ENCODE results near the gene P2RY13. TPM values are rescaled to one million over a fixed set of nuclear protein-coding genes. Genes with fewer than 3 reads are reported as not detected.

P2RY13 gene
- total and polyA plus RNA-seq, 2 donors (not counting 1 experiment from before 2014, with no cell fraction given), result 0.92 to 1.0 TPM

DNA sequence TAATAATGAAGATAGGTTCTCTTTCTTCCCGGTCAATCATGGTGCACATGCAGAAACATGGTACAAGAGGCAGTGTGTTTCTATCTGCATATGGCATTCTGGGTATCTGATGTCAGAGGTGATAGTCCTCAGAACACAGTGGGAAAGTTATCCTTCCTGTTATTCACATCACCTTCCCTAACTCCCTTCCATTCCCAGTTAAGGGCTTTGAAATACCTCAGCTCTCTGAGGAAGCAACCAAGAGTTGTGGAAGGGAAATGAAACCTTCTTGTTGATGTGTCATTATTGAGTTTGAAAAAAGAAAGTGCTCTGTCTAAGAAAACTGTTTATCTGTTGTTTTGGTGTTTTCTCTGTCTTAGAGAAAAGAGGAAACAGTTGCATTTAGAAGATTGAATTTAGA lies 21.9 kb upstream of the P2RY13 start:
- Histone ChIP-seq H3K27me3 (replicated peaks in 1 of 4; ENCODE audit: control extremely low read depth in 1 of 4, control insufficient read depth in 3 of 4, insufficient read depth in 4 of 4, low read length in 3 of 4) (no peaks in the 10 kb centered on the region), H4K20me1 (ENCODE audit: control insufficient read depth, insufficient read depth, low read length, poor library complexity, severe bottlenecking) (no peaks in the 10 kb centered on the region), H3K36me3 (replicated peaks in 1 of 2; ENCODE audit: control extremely low read depth in 1 of 2, control insufficient read depth in 1 of 2, extremely low read depth in 1 of 2, insufficient read depth in 2 of 2, low read length in 1 of 2) (no peaks in the 10 kb centered on the region), H3K9ac (ENCODE audit: low read length) (no peak overlapping the region), H2AFZ (ENCODE audit: insufficient read depth, low read depth, low read length, poor library complexity, severe bottlenecking) (no peak overlapping the region), H3K9me3 (ENCODE audit: control extremely low read depth in 1 of 3, control insufficient read depth in 2 of 3, insufficient read depth in 1 of 3, low read length in 2 of 3) (no peaks in the 10 kb centered on the region), H3K27ac (ENCODE audit: low read length in 2 of 2) (no peak overlapping the region), H3K79me2 (ENCODE audit: control insufficient read depth, insufficient read depth, low read length) (no peaks in the 10 kb centered on the region), H3K4me3 (ENCODE audit: control extremely low read depth in 1 of 5, extremely low read depth in 1 of 5, insufficient read depth in 1 of 5, low read depth in 2 of 5, low read length in 4 of 5) (peak overlapping the region in 1 of 5 experiments; percentile 34), H3K4me1 (ENCODE audit: control insufficient read depth in 2 of 2, insufficient read depth in 2 of 2, low read length in 2 of 2) (peaks cover 15 to 16% of the 10 kb centered on the region in 2 donors), H3K4me2 (replicated peaks; ENCODE audit: low read depth, low read length, poor library complexity, severe bottlenecking) (peak overlapping the region; percentile 51)
- Mint-ChIP-seq H3K4me1 (peaks cover 34% of the 10 kb centered on the region), H3K4me3 (peak overlapping the region; percentile 59), H3K9me3 (ENCODE audit: insufficient read depth) (no peaks in the 10 kb centered on the region), H3K27me3 (no peaks in the 10 kb centered on the region), H3K27ac (peak overlapping the region; percentile 78)
- ATAC-seq (ENCODE audit: low read depth) (peak; percentile 54), DNase-seq (peak; percentile 30)
- intact Hi-C loops (cut with micrococcal nuclease), result loop anchor here (5.0 kb wide), 1 partner anchor 36 kb away; no protein-coding TSS in a partner anchor
- WGBS (ENCODE audit: insufficient coverage), result no CpG with 5 or more reads among the region's 1 CpG
- ChIA-PET CTCF (no interaction called here), POLR2A (no interaction called here)
- TF ChIP-seq, protein P1, sequence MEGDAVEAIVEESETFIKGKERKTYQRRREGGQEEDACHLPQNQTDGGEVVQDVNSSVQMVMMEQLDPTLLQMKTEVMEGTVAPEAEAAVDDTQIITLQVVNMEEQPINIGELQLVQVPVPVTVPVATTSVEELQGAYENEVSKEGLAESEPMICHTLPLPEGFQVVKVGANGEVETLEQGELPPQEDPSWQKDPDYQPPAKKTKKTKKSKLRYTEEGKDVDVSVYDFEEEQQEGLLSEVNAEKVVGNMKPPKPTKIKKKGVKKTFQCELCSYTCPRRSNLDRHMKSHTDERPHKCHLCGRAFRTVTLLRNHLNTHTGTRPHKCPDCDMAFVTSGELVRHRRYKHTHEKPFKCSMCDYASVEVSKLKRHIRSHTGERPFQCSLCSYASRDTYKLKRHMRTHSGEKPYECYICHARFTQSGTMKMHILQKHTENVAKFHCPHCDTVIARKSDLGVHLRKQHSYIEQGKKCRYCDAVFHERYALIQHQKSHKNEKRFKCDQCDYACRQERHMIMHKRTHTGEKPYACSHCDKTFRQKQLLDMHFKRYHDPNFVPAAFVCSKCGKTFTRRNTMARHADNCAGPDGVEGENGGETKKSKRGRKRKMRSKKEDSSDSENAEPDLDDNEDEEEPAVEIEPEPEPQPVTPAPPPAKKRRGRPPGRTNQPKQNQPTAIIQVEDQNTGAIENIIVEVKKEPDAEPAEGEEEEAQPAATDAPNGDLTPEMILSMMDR (IDR thresholded peaks at IDR 0.05), result no peak
- TF ChIP-seq EZH2 (IDR thresholded peaks at IDR 0.05; ENCODE audit: borderline replicate concordance, insufficient read depth, low read depth, low read length, poor library complexity, severe bottlenecking), result no peak

DNA sequence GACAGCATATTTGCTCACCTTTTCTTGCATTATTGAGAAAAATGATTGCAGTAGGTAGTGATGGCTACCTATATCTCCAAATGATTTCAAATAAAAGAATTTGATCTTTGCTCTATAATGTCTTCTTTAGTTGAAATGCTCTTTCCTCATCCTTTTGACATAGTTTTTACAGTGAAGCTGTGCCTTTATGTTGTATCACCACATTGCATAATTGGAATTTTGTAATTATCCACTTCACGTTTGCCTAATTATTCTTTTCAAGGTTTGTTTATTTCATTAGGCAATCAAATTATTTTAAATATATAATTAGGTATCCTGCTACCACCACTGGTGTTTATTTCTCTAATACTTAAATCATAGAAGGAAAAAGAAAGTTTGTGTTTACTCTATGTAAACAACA lies 21.3 kb upstream of the P2RY13 start:
- Histone ChIP-seq H2AFZ (ENCODE audit: insufficient read depth, low read depth, low read length, poor library complexity, severe bottlenecking) (no peak overlapping the region), H4K20me1 (ENCODE audit: control insufficient read depth, insufficient read depth, low read length, poor library complexity, severe bottlenecking) (no peaks in the 10 kb centered on the region), H3K4me3 (ENCODE audit: control extremely low read depth in 1 of 5, extremely low read depth in 1 of 5, insufficient read depth in 1 of 5, low read depth in 2 of 5, low read length in 4 of 5) (no peak overlapping the region), H3K79me2 (ENCODE audit: control insufficient read depth, insufficient read depth, low read length) (no peaks in the 10 kb centered on the region), H3K4me1 (ENCODE audit: control insufficient read depth in 2 of 2, insufficient read depth in 2 of 2, low read length in 2 of 2) (peaks cover 15 to 16% of the 10 kb centered on the region in 2 donors), H3K27me3 (replicated peaks in 1 of 4; ENCODE audit: control extremely low read depth in 1 of 4, control insufficient read depth in 3 of 4, insufficient read depth in 4 of 4, low read length in 3 of 4) (no peaks in the 10 kb centered on the region), H3K9me3 (ENCODE audit: control extremely low read depth in 1 of 3, control insufficient read depth in 2 of 3, insufficient read depth in 1 of 3, low read length in 2 of 3) (no peaks in the 10 kb centered on the region), H3K9ac (ENCODE audit: low read length) (no peak overlapping the region), H3K27ac (ENCODE audit: low read length in 2 of 2) (no peak overlapping the region), H3K4me2 (replicated peaks; ENCODE audit: low read depth, low read length, poor library complexity, severe bottlenecking) (no peak overlapping the region), H3K36me3 (replicated peaks in 1 of 2; ENCODE audit: control extremely low read depth in 1 of 2, control insufficient read depth in 1 of 2, extremely low read depth in 1 of 2, insufficient read depth in 2 of 2, low read length in 1 of 2) (no peaks in the 10 kb centered on the region)
- no peak for DNase-seq
- no peak for ATAC-seq (ENCODE audit: low read depth)
- no peaks in the 10 kb centered on the region for H3K9me3 Mint-ChIP-seq (ENCODE audit: insufficient read depth)
- intact Hi-C loops (cut with micrococcal nuclease), result loop anchor here (5.0 kb wide), 1 partner anchor 37 kb away; no protein-coding TSS in a partner anchor
- H3K27ac Mint-ChIP-seq, result no peak overlapping the region
- WGBS (ENCODE audit: insufficient coverage), result no CpG with 5 or more reads among the region's 1 CpG
- H3K4me3 Mint-ChIP-seq, result no peak overlapping the region
- ChIA-PET CTCF (no interaction called here), POLR2A (no interaction called here)
- TF ChIP-seq EZH2 (IDR thresholded peaks at IDR 0.05; ENCODE audit: borderline replicate concordance, insufficient read depth, low read depth, low read length, poor library complexity, severe bottlenecking), result no peak
- TF ChIP-seq, protein P1 (IDR thresholded peaks at IDR 0.05), result no peak
- peaks cover 40% of the 10 kb centered on the region for H3K4me1 Mint-ChIP-seq
- H3K27me3 Mint-ChIP-seq, result no peaks in the 10 kb centered on the region

All from B cell (primary cell).